GM21723 (cell line): ENCODE measurements around the gene YIF1B.

Source experiments
- ATAC-seq: cut with Tn5 transposase; IDR thresholded peaks from one replicate; pipeline ENCODE4 v1.9.1; 2021; ENCODE audit warnings: mild to moderate bottlenecking, moderate library complexity; ENCODE audit not compliant: unreplicated experiment

Gene YIF1B

GRCh38 chr19:38307076-38307475 lies 8.7 kb downstream of the YIF1B start:
- ATAC-seq: no peak

GRCh38 chr19:38306236-38306635 lies 9.5 kb downstream of the YIF1B start:
- no peak for ATAC-seq

GRCh38 chr19:38304866-38305429 lies 10.8 kb downstream of the YIF1B start:
- ATAC-seq: no peak

- ATAC-seq: no peak
Measured at GRCh38 chr19:38304352-38304865, 11.3 kb downstream of the YIF1B start.

GRCh38 chr19:38303517-38304351 lies 12.0 kb downstream of the YIF1B start, which contains the start of gene C19orf33:
C19orf33 (plus strand) TSS chr19:38304251; CDS start chr19:38304262, 11 bp downstream.
- no peak for ATAC-seq

- no peak for ATAC-seq
Measured at GRCh38 chr19:38298821-38299680, 16.7 kb downstream of the YIF1B start.

GRCh38 chr19:38294090-38294489 lies 21.7 kb downstream of the YIF1B start:
- ATAC-seq: no peak

- ATAC-seq: no peak
Measured at GRCh38 chr19:38293281-38293680, 22.5 kb downstream of the YIF1B start.

- no peak for ATAC-seq
Measured at GRCh38 chr19:38291855-38292254, 23.9 kb downstream of the YIF1B start.

- ATAC-seq: no peak
Measured at GRCh38 chr19:38290631-38291147, 25.1 kb downstream of the YIF1B start.

GRCh38 chr19:38289955-38290354 lies 25.8 kb downstream of the YIF1B start:
- ATAC-seq: no peak

- ATAC-seq: no peak
Measured at GRCh38 chr19:38288123-38288855, 27.5 kb downstream of the YIF1B start.

- ATAC-seq: no peak
Measured at GRCh38 chr19:38287604-38288003, 28.1 kb downstream of the YIF1B start.

GRCh38 chr19:38285567-38285966 lies 30.2 kb downstream of the YIF1B start:
- ATAC-seq: no peak

GRCh38 chr19:38284422-38284821 lies 31.3 kb downstream of the YIF1B start:
- ATAC-seq: no peak

- ATAC-seq: no peak
Measured at GRCh38 chr19:38283271-38283670, 32.5 kb downstream of the YIF1B start.

- no peak for ATAC-seq
Measured at GRCh38 chr19:38281811-38282566, 33.8 kb downstream of the YIF1B start.

GRCh38 chr19:38280030-38280921 lies 35.5 kb downstream of the YIF1B start:
- no peak for ATAC-seq

- no peak for ATAC-seq
Measured at GRCh38 chr19:38278751-38279150, 37.0 kb downstream of the YIF1B start.
